K562 (cell line): ENCODE measurements around the gene BCHE. TPM values are rescaled to one million over a fixed set of nuclear protein-coding genes. Genes with fewer than 3 reads are reported as not detected.

Experiments
- ATAC-seq: fragments of 200-7000 bp; cut with Tn5 transposase; 3 replicates; pipeline ENCODE4 v1.9.1; 2020; ENCODE audit warnings: moderate library complexity
- BruUV-seq: library from RNA; stranded (reverse); fragments of 400-500 nt; replicated peaks from 2 replicates; lab custom pipeline; 2021; lab: Mats Ljungman, UMichigan
- CTCF ChIA-PET: fragments of 300-600 bp; formaldehyde crosslinking; extraction: SDS; loops from one replicate; lab custom pipeline; 2021; ENCODE audit warnings: low intra/inter-chr PET ratio; lab: Yijun Ruan, JAX
- POLR2A ChIA-PET: fragments of 300-600, 350-650 bp; sonication (Branson Sonifier 250); formaldehyde crosslinking; extraction: SDS; loops from one replicate; lab custom pipeline; 2021; ENCODE audit warnings: antibody characterized with exemption, inconsistent platforms; lab: Yijun Ruan, JAX
- DNase-seq, 4 experiments: peaks; one replicate each; pipeline versions ENCODE4 v3.0.0 to v3.0.0-alpha.2; 2011 to 2018; ENCODE audit warnings: low spot score in 3 of 4, mixed read lengths in 3 of 4; ENCODE audit errors: extremely low read depth in 1 of 4
- FAIRE-seq: peaks from 2 replicates; lab custom pipeline; 2011; peaks lifted over from hg19 to GRCh38; lab: Jason Lieb, UNC
- H2AFZ ChIP-seq: 2 replicates; pipeline ENCODE4 v1.6.0; 2011; ENCODE audit warnings: low read depth, low read length, control low read depth, inconsistent platforms
- H3K27ac ChIP-seq: fragments of 200-600 bp; 3 replicates; pipeline ENCODE4 v1.8.0; 2011; ENCODE audit warnings: low read depth, mild to moderate bottlenecking, control low read depth, inconsistent platforms, low read length, moderate library complexity, mixed read lengths; ENCODE audit errors: extremely low read depth
- H3K27me3 ChIP-seq, 2 experiments: fragments of 300-600 bp in 1 of 2; 2 replicates in 1 of 2; 3 replicates in 1 of 2; pipeline versions ENCODE4 v1.6.0 to v1.8.0; 2011; ENCODE audit warnings: inconsistent platforms in 2 of 2, low read length in 2 of 2, mild to moderate bottlenecking in 1 of 2, mixed read lengths in 1 of 2, moderate library complexity in 1 of 2; ENCODE audit not compliant: control insufficient read depth in 2 of 2, insufficient read depth in 2 of 2
- H3K36me3 ChIP-seq: fragments of 300-600 bp; 3 replicates; pipeline ENCODE4 v1.8.0; 2011; ENCODE audit warnings: mild to moderate bottlenecking, low read length, inconsistent platforms; ENCODE audit not compliant: control insufficient read depth, insufficient read depth
- H3K4me1 ChIP-seq, 2 experiments: fragments of 200-600 bp in 1 of 2; replicated peaks in 1 of 2; 2 replicates in 1 of 2; 3 replicates in 1 of 2; pipeline versions ENCODE4 v1.5.1 to v1.8.0; 2011; ENCODE audit warnings: inconsistent platforms in 2 of 2, low read length in 2 of 2, mild to moderate bottlenecking in 1 of 2, mixed read lengths in 1 of 2, moderate library complexity in 1 of 2; ENCODE audit not compliant: control insufficient read depth in 2 of 2, insufficient read depth in 2 of 2
- H3K4me2 ChIP-seq: 2 replicates; pipeline ENCODE4 v1.6.1; 2011; ENCODE audit warnings: low read length, control low read depth, inconsistent platforms, mixed read lengths; ENCODE audit not compliant: insufficient read depth
- H3K4me3 ChIP-seq: fragments of 200-600 bp; sonication (generic), shearing (Covaris generic); 2 replicates; pipeline ENCODE4 v1.5.1; 2016; ENCODE audit warnings: control low read depth, inconsistent platforms
- H3K79me2 ChIP-seq: fragments of 200-600 bp; 3 replicates; pipeline ENCODE4 v1.8.0; 2011; ENCODE audit warnings: low read length, inconsistent platforms; ENCODE audit not compliant: control insufficient read depth, insufficient read depth
- H3K9ac ChIP-seq, 2 experiments: 2 replicates each; pipeline versions ENCODE4 v1.6.0 to v1.6.1; 2011; ENCODE audit warnings: low read depth in 2 of 2, low read length in 2 of 2, control low read depth in 1 of 2, inconsistent platforms in 1 of 2, mild to moderate bottlenecking in 1 of 2, mixed read lengths in 1 of 2; ENCODE audit not compliant: insufficient read depth in 1 of 2
- H3K9me1 ChIP-seq: one replicate; pipeline ENCODE4 v1.6.0; 2011; ENCODE audit warnings: inconsistent platforms, mild to moderate bottlenecking, low read length, moderate library complexity; ENCODE audit not compliant: control insufficient read depth, insufficient read depth
- H3K9me3 ChIP-seq: replicated peaks from 2 replicates; pipeline ENCODE4 v1.5.1; 2011; ENCODE audit warnings: low read depth, low read length, inconsistent platforms; ENCODE audit not compliant: control insufficient read depth, insufficient read depth
- H4K20me1 ChIP-seq: replicated peaks from 2 replicates; pipeline ENCODE4 v1.6.1; 2011; ENCODE audit warnings: low read length, inconsistent platforms, mixed read lengths; ENCODE audit not compliant: control insufficient read depth, insufficient read depth
- BRF1 ChIP-seq: IDR thresholded peaks from 3 replicates; pipeline ENCODE4 v1.6.1; 2011; ENCODE audit warnings: borderline replicate concordance, mild to moderate bottlenecking; ENCODE audit not compliant: insufficient read length; ENCODE audit errors: extremely low read depth
- CREM ChIP-seq: IDR thresholded peaks from 2 replicates; pipeline ENCODE4 v1.6.1; 2014; ENCODE audit warnings: antibody characterized with exemption, low read depth
- FOXK2 ChIP-seq, 2 experiments: fragments of 450-650 bp; IDR thresholded peaks in 1 of 2; conservative IDR thresholded peaks in 1 of 2; 2 replicates each; pipeline ENCODE4 v1.6.1; 2016; ENCODE audit warnings: low read depth in 2 of 2, mild to moderate bottlenecking in 1 of 2
- RFX5 ChIP-seq: IDR thresholded peaks from 2 replicates; pipeline ENCODE4 v1.6.1; 2011; ENCODE audit warnings: low read depth, mild to moderate bottlenecking, improper control_type of control experiment, low read length
- TEAD1 ChIP-seq, 2 experiments: fragments of 450-650 bp in 1 of 2; sonication (generic) in 1 of 2; formaldehyde crosslinking; IDR thresholded peaks; 2 replicates each; pipeline versions ENCODE4 v1.4.0 to v1.8.0; 2020 to 2022; ENCODE audit warnings: mild to moderate bottlenecking in 2 of 2, missing genetic modification reagents in 1 of 2
- ZFP1 ChIP-seq: fragments of 450-650 bp; formaldehyde crosslinking; IDR thresholded peaks from 2 replicates; pipeline ENCODE4 v1.4.0; 2020; ENCODE audit warnings: mild to moderate bottlenecking, mixed read lengths
- ZNF644 ChIP-seq: fragments of 200-800 bp; sonication (Bioruptor generic); IDR thresholded peaks from 2 replicates; pipeline ENCODE4 v1.6.1; 2016; ENCODE audit warnings: low read depth, missing genetic modification characterization, missing compliant biosample characterization
- ZNF830 ChIP-seq: fragments of 250-450 bp; sonication (Bioruptor Pico); IDR thresholded peaks from 2 replicates; pipeline ENCODE4 v1.5.0; 2021; ENCODE audit warnings: mild to moderate bottlenecking
- ZSCAN29 ChIP-seq: fragments of 450-650 bp; IDR thresholded peaks from 2 replicates; pipeline ENCODE4 v1.6.1; 2017
- WGBS: fragments of 100-300 bp; shearing (Covaris generic); methylation state at CpG from one replicate; pipeline ENCODE4 v1.1.6; 2016; ENCODE audit warnings: low coverage, mixed read lengths; ENCODE audit not compliant: insufficient coverage; ENCODE audit errors: missing lambda C conversion rate; 5-methylcytosine and 5-hydroxymethylcytosine counted together
- in situ Hi-C: fragments of 300-500 bp; cut with MboI; formaldehyde crosslinking; loops from 4 replicates; pipeline ENCODE4 v1.15.0; 2018; ENCODE audit warnings: inconsistent platforms, mixed read lengths
- intact Hi-C: fragments of 100-400 bp; cut with micrococcal nuclease; formaldehyde crosslinking; loops from 2 replicates; pipeline ENCODE4 v1.14.2; 2022
- polyA plus RNA-seq, 8 experiments: library from polyadenylated mRNA; depleted of rRNA in 4 of 8; stranded (reverse) in 5 of 8; unstranded in 3 of 8; fragments of >200 nt; fragmentation: Nextera tagmentation in 2 of 8; fragmentation: Illumina TruSeq in 1 of 8; extraction: Ambion mirVana in 2 of 8; extraction: Trizol in 1 of 8; gene quantifications; 2 replicates each; pipeline versions ENCODE4 v1.2.1 to v1.2.3, GENCODE V29; 2011 to 2014; ENCODE audit warnings: inconsistent platforms in 1 of 8, missing spikeins in 1 of 8
- total RNA-seq, 7 experiments: library from RNA; depleted of rRNA in 6 of 7; stranded (reverse); fragments of >200 nt in 6 of 7; fragmentation: Illumina TruSeq in 2 of 7; extraction: Trizol in 2 of 7; gene quantifications; 2 replicates each; pipeline versions ENCODE4 v1.2.1 to v1.2.3, GENCODE V29; 2011 to 2021; ENCODE audit warnings: low replicate concordance in 1 of 7
- TF ChIP-seq, protein P1 (sequence below), 2 experiments: fragments of 450-650 bp in 1 of 2; sonication (generic) in 1 of 2; formaldehyde crosslinking; conservative IDR thresholded peaks; 2 replicates each; pipeline versions ENCODE4 v1.4.0 to v1.8.1; 2020 to 2022; ENCODE audit warnings: mild to moderate bottlenecking in 1 of 2, missing genetic modification reagents in 1 of 2
- TF ChIP-seq, protein P2 (sequence below): sonication (generic); formaldehyde crosslinking; IDR thresholded peaks from 2 replicates; pipeline ENCODE4 v1.4.0; 2020; ENCODE audit warnings: mild to moderate bottlenecking, missing genetic modification reagents
- TF ChIP-seq, protein P3 (sequence below): fragments of 250-450 bp; sonication (Bioruptor Pico); IDR thresholded peaks from 2 replicates; pipeline ENCODE4 v1.8.0; 2022; ENCODE audit warnings: moderate library complexity, mild to moderate bottlenecking, inconsistent platforms
- TF ChIP-seq, protein P4 (sequence below): sonication (generic); formaldehyde crosslinking; IDR thresholded peaks from 2 replicates; pipeline ENCODE4 v1.8.1; 2022; ENCODE audit warnings: missing genetic modification reagents

BCHE gene
- total and polyA plus RNA-seq, 9 of the 15 experiments (the other 6 are each of a cell fraction or from before 2014, with no cell fraction given), result 0.09 to 0.24 (median 0.12) TPM; not detected in 2

DNA sequence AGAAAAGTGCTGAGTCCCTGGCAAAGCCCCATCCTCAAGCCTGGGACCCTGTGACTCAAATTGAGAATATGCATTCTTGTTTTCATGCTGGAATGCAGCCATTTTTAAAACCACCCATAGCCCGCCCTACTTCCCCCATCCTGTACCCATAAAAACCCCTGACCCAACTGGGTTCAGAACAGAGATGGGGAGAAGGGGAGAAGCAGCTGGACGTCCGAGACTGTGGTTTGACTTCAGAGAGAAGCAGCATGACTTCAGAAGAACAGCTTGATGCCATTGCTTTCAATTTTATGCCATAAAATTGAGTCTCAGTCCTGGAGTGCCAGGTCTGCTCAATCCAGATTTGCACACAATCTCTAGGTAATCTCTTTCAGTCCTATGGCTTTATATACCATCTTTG, 78.2 kb downstream of the BCHE start (continued):
- TF ChIP-seq, protein P1, sequence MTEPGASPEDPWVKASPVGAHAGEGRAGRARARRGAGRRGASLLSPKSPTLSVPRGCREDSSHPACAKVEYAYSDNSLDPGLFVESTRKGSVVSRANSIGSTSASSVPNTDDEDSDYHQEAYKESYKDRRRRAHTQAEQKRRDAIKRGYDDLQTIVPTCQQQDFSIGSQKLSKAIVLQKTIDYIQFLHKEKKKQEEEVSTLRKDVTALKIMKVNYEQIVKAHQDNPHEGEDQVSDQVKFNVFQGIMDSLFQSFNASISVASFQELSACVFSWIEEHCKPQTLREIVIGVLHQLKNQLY (CRISPR knock-in tag; conservative IDR thresholded peaks at IDR 0.05), result no peak
- TF ChIP-seq ZSCAN29, result no peak
- TF ChIP-seq, protein P2, sequence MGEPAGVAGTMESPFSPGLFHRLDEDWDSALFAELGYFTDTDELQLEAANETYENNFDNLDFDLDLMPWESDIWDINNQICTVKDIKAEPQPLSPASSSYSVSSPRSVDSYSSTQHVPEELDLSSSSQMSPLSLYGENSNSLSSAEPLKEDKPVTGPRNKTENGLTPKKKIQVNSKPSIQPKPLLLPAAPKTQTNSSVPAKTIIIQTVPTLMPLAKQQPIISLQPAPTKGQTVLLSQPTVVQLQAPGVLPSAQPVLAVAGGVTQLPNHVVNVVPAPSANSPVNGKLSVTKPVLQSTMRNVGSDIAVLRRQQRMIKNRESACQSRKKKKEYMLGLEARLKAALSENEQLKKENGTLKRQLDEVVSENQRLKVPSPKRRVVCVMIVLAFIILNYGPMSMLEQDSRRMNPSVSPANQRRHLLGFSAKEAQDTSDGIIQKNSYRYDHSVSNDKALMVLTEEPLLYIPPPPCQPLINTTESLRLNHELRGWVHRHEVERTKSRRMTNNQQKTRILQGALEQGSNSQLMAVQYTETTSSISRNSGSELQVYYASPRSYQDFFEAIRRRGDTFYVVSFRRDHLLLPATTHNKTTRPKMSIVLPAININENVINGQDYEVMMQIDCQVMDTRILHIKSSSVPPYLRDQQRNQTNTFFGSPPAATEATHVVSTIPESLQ, result no peak

DNA sequence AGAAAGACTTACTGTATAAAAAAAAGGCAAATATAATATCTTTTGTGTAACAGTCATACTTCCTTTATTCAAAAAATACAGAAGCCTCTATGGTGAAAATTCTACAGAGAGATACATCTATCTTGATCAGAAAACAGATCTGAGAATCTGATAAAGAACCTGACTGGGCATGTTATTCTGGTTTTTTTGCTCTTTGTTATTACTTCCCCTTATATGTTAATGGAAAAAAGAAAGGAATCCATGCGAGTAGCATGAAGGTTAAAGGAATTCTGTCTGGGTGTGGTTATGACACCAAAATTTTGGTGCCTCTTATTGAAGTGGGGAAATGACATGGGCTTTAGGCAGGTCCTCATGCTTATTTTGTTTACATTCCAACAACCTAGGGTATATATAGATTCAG, 81.7 kb downstream of the BCHE start:
- TF ChIP-seq FOXK2 (conservative IDR thresholded peaks at IDR 0.05 in 1 of 2, IDR thresholded peaks at IDR 0.05 in 1 of 2; ENCODE audit: low read depth in 2 of 2) (no peak), BRF1 (no peak), ZNF644 (tag) (no peak), RFX5 (no peak), ZNF830 (CRISPR knock-in tag) (no peak), ZFP1 (CRISPR knock-in tag) (no peak), CREM (no peak), TEAD1 (CRISPR knock-in tag; IDR thresholded peaks at IDR 0.05) (no peak)
- TF ChIP-seq, protein P3, sequence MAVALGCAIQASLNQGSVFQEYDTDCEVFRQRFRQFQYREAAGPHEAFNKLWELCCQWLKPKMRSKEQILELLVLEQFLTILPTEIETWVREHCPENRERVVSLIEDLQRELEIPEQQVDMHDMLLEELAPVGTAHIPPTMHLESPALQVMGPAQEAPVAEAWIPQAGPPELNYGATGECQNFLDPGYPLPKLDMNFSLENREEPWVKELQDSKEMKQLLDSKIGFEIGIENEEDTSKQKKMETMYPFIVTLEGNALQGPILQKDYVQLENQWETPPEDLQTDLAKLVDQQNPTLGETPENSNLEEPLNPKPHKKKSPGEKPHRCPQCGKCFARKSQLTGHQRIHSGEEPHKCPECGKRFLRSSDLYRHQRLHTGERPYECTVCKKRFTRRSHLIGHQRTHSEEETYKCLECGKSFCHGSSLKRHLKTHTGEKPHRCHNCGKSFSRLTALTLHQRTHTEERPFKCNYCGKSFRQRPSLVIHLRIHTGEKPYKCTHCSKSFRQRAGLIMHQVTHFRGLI, result no peak
- TF ChIP-seq, protein P4, sequence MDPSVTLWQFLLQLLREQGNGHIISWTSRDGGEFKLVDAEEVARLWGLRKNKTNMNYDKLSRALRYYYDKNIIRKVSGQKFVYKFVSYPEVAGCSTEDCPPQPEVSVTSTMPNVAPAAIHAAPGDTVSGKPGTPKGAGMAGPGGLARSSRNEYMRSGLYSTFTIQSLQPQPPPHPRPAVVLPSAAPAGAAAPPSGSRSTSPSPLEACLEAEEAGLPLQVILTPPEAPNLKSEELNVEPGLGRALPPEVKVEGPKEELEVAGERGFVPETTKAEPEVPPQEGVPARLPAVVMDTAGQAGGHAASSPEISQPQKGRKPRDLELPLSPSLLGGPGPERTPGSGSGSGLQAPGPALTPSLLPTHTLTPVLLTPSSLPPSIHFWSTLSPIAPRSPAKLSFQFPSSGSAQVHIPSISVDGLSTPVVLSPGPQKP (CRISPR knock-in tag), result no peak
- Histone ChIP-seq H3K9ac (no peak overlapping the region), H3K36me3 (no peaks in the 10 kb centered on the region), H3K79me2 (no peaks in the 10 kb centered on the region), H2AFZ (no peak overlapping the region), H3K4me2 (no peak overlapping the region), H3K4me1 (no peaks in the 10 kb centered on the region), H3K27ac (no peak overlapping the region), H3K9me1 (no peaks in the 10 kb centered on the region), H3K9me3 (no peaks in the 10 kb centered on the region), H3K27me3 (no peaks in the 10 kb centered on the region), H3K4me3 (no peak overlapping the region), H4K20me1 (no peaks in the 10 kb centered on the region)
- intact Hi-C loops (no loop called here), in situ Hi-C loops (no loop called here)
- POLR2A ChIA-PET, result no interaction called here
- CTCF ChIA-PET, result no interaction called here
- FAIRE-seq (no peak), DNase-seq (no peak), ATAC-seq (no peak)
- no TSS peak for BruUV-seq
- 0% methylated on average over 1 of the region's 1 CpG for WGBS
